ENCODE data around the gene PKHD1. TPM values are rescaled to one million over a fixed set of nuclear protein-coding genes. Genes with fewer than 3 reads are reported as not detected.

PKHD1 gene
- total RNA-seq, 1 experiment from 2014 or later = 0.09 TPM

GRCh38 chr6:51865176-51865575 is 222.2 kb downstream of the PKHD1 start:
- Mint-ChIP-seq H3K27me3 (ENCODE audit: low read depth) (no peaks in the 10 kb centered on the region), H3K9me3 (no peaks in the 10 kb centered on the region), H3K4me1 (peaks cover 9 to 16% of the 10 kb centered on the region in 2 experiments), H3K27ac (no peak overlapping the region), H3K36me3 (ENCODE audit: insufficient read depth in 1 of 3, low read depth in 3 of 3) (no peaks in the 10 kb centered on the region), H3K4me3 (no peak overlapping the region)
- Histone ChIP-seq H3K79me1 (ENCODE audit: insufficient read depth, low read depth, low read length, poor library complexity, severe bottlenecking) (no peaks in the 10 kb centered on the region), H3K9me3 (ENCODE audit: control insufficient read depth, low read depth, low read length) (no peaks in the 10 kb centered on the region), H3K27me3 (ENCODE audit: insufficient read depth, low read length) (no peaks in the 10 kb centered on the region), H3K18ac (ENCODE audit: insufficient read length, low read depth, low read length) (no peak overlapping the region), H3K4me2 (ENCODE audit: insufficient read depth, insufficient read length, low read length) (no peak overlapping the region), H3K4ac (ENCODE audit: low read depth, low read length) (no peak overlapping the region), H2BK120ac (ENCODE audit: low read depth, low read length, poor library complexity, severe bottlenecking) (no peak overlapping the region), H3K56ac (ENCODE audit: insufficient read length, low read depth, low read length) (no peak overlapping the region), H2BK15ac (ENCODE audit: low read depth, low read length) (no peak overlapping the region), H3K14ac (ENCODE audit: insufficient read depth, low read length) (no peak overlapping the region), H4K8ac (replicated peaks; ENCODE audit: insufficient read length, low read depth, low read length) (no peak overlapping the region), H3K79me2 (ENCODE audit: insufficient read depth, low read length) (no peaks in the 10 kb centered on the region), H2BK5ac (ENCODE audit: insufficient read length, low read length) (no peak overlapping the region), H2AK5ac (ENCODE audit: insufficient read length, low read length) (no peak overlapping the region), H4K91ac (ENCODE audit: insufficient read length, low read depth, low read length) (no peak overlapping the region), H3K23ac (ENCODE audit: insufficient read length, low read depth, low read length) (no peak overlapping the region), H2BK20ac (ENCODE audit: low read depth, low read length, poor library complexity, severe bottlenecking) (no peak overlapping the region), H3K4me1 (ENCODE audit: insufficient read depth, low read length) (no peaks in the 10 kb centered on the region; the same call in 1 of the 2 replicates), H3K23me2 (ENCODE audit: insufficient read length, low read depth, low read length, poor library complexity, severe bottlenecking) (no peaks in the 10 kb centered on the region), H2AFZ (ENCODE audit: low read length) (no peak overlapping the region), H3T11ph (ENCODE audit: low read length) (no peak overlapping the region), H2BK12ac (ENCODE audit: insufficient read length, low read depth, low read length) (no peak overlapping the region), H4K5ac (ENCODE audit: insufficient read length, low read depth, low read length) (no peak overlapping the region), H3K9ac (ENCODE audit: extremely low read depth, insufficient read length, low read length) (no peak overlapping the region), H3K27ac (ENCODE audit: insufficient read length, low read depth, low read length) (no peak overlapping the region), H4K20me1 (ENCODE audit: control insufficient read depth, insufficient read depth, insufficient read length) (no peaks in the 10 kb centered on the region)
- no CpG with 5 or more reads among the region's 2 CpGs for WGBS (ENCODE audit: extremely low coverage, insufficient read length, low lambda C conversion rate)
- no peak for DNase-seq
- TF ChIP-seq, protein P1, sequence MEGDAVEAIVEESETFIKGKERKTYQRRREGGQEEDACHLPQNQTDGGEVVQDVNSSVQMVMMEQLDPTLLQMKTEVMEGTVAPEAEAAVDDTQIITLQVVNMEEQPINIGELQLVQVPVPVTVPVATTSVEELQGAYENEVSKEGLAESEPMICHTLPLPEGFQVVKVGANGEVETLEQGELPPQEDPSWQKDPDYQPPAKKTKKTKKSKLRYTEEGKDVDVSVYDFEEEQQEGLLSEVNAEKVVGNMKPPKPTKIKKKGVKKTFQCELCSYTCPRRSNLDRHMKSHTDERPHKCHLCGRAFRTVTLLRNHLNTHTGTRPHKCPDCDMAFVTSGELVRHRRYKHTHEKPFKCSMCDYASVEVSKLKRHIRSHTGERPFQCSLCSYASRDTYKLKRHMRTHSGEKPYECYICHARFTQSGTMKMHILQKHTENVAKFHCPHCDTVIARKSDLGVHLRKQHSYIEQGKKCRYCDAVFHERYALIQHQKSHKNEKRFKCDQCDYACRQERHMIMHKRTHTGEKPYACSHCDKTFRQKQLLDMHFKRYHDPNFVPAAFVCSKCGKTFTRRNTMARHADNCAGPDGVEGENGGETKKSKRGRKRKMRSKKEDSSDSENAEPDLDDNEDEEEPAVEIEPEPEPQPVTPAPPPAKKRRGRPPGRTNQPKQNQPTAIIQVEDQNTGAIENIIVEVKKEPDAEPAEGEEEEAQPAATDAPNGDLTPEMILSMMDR (conservative IDR thresholded peaks at IDR 0.05) = no peak
